Heart left ventricle (tissue), 13 donors: ENCODE data around the gene OR52E4.

ENCODE experiments used
- CTCF ChIP-seq, 12 donors: fragments of 200-600 bp; sonication (generic) in 4 of 12; IDR thresholded peaks; one replicate each; pipeline versions ENCODE4 v1.5.0 to v1.8.0; 2018 to 2022; ENCODE audit warnings: antibody characterized with exemption in 12 of 12, mild to moderate bottlenecking in 5 of 12
- POLR2A ChIP-seq, 2 donors: fragments of 450-650 bp; IDR thresholded peaks; one replicate each; pipeline ENCODE4 v1.6.1; 2017; ENCODE audit warnings: antibody characterized with exemption in 2 of 2, mild to moderate bottlenecking in 2 of 2, moderate library complexity in 2 of 2
- donor health status: ischemic (EF 13 %, LVEDD 7.1; RV severe dilation, severe dysfunction).
- donor health status: DM: no; HTN: yes; CAD: no.
- donor health status: DM: no; HTN: no; CAD: no.
- donor health status: ischemic (EF 25% LVEDD 6.9; RV normal size, moderate dysfunction).
- donor health status: ischemic (EF 25% LVEDD 5.7; RV mildly dilated, moderate dysfunction).
- donor health status: ischemic (EF 35%, LVEDD 5.7; RV mildly dilated, moderate dysfunction).
- donor health status: nonischemic (EF 11% LVEDD 7.7; RV severe dilation, severe dysfunction).
- donor health status: DM: yes; HTN: yes; CAD: no.
- donor health status: PGD.
- donor health status: ischemic (EF 29% LVEDD 5.4; RV normal size, mild dysfunction).
- donor health status: nonischemic (EF 23%, LVEDD 6.1; RV moderate dilation, normal function).

GRCh38 chr11:5857590-5857989, 22.8 kb upstream of the OR52E4 start, which contains the start of gene OR52E8:
- TF ChIP-seq CTCF (IDR thresholded peaks at IDR 0.05) (no peak), POLR2A (IDR thresholded peaks at IDR 0.05) (no peak)
